Measurements from ENCODE around the gene RFX8.

DNA sequence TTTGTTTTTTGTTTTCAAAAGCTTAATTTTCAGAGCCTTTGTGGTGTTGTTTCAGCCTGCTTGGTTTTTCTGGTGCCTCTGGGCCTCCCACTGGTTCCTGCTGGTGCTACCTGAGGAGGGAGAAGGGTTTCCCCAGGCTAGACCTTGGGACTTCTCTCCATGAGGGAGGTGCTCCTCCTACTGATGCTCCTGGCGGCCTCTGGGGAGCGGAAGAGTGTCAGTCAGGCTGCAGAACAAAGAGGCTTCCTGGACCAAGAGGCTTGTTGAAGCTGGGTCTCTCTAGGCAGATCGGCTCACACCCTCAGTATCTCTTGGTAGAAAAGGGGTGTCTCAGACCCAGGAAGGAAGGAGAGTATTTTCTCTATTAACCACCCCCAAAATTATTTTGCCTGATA lies 32.2 kb downstream of the RFX8 start:
- no peak for TF ChIP-seq CTCF (IDR thresholded peaks at IDR 0.05)
- TF ChIP-seq POLR2A (IDR thresholded peaks at IDR 0.05; ENCODE audit: low read depth), result no peak
- no peak for TF ChIP-seq POLR2AphosphoS5 (IDR thresholded peaks at IDR 0.05)

All from esophagus muscularis mucosa (tissue), 3 donors.